ENCODE measurements around the gene GOLGA6L7. TPM values are rescaled to one million over a fixed set of nuclear protein-coding genes. Genes with fewer than 3 reads are reported as not detected.

The GOLGA6L7 gene
- total and polyA plus RNA-seq, 2 of the 8 experiments (the other 6 are each of a cell fraction or from before 2014, with no cell fraction given) = not detected

- TF ChIP-seq, protein P1, sequence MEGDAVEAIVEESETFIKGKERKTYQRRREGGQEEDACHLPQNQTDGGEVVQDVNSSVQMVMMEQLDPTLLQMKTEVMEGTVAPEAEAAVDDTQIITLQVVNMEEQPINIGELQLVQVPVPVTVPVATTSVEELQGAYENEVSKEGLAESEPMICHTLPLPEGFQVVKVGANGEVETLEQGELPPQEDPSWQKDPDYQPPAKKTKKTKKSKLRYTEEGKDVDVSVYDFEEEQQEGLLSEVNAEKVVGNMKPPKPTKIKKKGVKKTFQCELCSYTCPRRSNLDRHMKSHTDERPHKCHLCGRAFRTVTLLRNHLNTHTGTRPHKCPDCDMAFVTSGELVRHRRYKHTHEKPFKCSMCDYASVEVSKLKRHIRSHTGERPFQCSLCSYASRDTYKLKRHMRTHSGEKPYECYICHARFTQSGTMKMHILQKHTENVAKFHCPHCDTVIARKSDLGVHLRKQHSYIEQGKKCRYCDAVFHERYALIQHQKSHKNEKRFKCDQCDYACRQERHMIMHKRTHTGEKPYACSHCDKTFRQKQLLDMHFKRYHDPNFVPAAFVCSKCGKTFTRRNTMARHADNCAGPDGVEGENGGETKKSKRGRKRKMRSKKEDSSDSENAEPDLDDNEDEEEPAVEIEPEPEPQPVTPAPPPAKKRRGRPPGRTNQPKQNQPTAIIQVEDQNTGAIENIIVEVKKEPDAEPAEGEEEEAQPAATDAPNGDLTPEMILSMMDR (IDR thresholded peaks at IDR 0.05; ENCODE audit: control extremely low read depth in 1 of 3, insufficient read depth in 1 of 3, low read depth in 1 of 3, low read length in 3 of 3) = no peak
- no peak for TF ChIP-seq HDAC6 (IDR thresholded peaks at IDR 0.05; ENCODE audit: low read depth, low read length)
- TF ChIP-seq TAF7 (optimal IDR thresholded peaks at IDR 0.05; ENCODE audit: borderline replicate concordance, low read depth, low read length) = no peak
Measured at GRCh38 chr15:28895566-28895965, 47.1 kb upstream of the GOLGA6L7 start (continued).
